COLO829 (cell line): Measurements from ENCODE around the gene DAGLA.

Source experiments
- DNase-seq: peaks from one replicate; pipeline ENCODE4 v3.0.0; 2012; ENCODE audit warnings: low spot score

The DAGLA gene

DNA sequence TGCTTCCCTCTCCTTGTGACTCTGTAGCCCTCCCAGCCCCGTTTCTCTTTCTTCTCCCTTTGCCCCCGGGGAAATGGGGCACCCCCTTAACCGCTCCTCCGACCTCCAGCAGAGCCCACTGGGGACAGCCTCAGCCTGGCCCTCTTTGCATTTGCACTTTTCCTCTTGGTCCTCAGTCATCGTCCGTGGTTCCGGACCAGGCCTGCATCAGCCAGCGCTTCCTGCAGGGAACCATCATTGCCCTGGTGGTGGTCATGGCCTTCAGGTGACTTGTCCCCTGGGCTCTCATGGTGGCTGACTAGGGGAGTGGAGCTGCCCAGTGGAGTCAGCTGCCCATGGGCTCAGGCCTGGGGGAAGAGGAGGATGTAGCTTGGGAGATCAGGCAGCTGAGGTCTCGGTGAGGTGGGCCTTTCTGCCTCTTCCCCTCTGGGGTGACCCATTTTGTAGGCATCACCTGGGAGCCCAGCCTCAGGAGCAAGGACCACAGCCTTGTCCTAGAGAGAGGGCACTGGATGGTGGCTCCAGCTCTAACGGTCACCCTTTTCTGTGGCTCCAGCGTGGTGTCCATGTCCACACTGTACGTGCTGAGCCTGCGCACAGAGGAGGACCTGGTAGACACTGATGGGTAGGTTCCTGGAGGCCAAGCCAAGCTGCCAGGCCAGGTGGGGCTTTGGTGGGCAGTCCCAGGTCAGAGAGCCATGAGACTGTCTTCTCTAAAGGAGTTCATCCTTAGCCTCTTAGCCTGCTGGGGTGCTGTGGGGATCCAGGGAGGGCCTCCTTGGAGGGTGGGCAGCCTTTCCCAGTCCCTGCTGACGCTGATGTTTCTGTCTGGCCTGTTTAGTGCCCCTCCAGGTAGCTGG is 99.7 kb downstream of the DAGLA start:
- no peak for DNase-seq

DNA sequence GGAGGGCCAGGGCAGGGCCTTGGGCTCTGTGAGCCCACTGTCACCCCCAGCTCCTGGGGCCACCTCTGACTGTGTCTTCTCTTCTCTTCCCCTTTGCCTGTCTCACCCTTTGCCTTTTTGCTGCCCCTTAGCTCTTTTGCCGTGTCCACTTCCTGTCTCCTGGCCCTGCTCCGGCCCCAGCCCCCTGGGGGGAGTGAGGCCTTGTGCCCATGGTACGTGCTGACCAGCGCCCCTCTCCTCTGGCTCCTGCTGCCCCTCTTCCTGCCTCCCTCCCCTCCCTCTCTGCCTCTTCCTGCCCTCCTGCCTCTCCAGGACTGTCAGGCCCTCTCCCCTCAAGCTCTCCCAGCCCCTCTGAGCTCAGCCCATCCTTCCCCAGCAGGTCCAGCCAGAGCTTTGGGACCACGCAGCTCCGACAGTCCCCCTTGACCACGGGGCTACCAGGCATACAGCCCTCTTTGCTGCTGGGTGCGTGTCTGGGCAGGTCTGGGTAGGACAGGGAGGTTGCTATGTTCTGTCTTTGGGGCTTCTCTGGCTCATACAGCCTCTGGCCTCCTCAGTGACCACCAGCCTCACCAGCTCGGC is 100.5 kb downstream of the DAGLA start:
- no peak for DNase-seq

DNA sequence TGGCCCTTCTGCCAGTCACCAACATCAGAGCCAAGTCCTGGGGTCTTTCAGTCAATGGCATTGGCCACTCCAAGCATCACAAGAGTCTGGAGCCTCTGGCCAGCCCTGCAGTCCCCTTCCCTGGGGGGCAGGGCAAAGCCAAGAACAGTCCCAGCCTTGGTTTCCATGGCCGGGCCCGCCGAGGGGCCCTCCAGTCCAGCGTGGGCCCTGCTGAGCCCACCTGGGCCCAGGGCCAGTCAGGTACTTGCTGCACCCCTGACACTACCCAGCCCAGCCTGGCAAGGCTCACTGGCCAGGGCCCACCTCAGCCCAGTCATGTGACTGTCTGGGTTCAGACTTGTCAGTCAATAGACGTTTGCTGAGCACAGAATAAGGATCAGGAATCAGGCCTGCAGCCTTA is 101.4 kb downstream of the DAGLA start:
- DNase-seq: no peak

GRCh38 chr11:61782299-61782698 is 102.1 kb downstream of the DAGLA start:
- no peak for DNase-seq

- no peak for DNase-seq
These were observed 102.7 kb downstream of the DAGLA start for GRCh38 chr11:61782841-61783240.

DNA sequence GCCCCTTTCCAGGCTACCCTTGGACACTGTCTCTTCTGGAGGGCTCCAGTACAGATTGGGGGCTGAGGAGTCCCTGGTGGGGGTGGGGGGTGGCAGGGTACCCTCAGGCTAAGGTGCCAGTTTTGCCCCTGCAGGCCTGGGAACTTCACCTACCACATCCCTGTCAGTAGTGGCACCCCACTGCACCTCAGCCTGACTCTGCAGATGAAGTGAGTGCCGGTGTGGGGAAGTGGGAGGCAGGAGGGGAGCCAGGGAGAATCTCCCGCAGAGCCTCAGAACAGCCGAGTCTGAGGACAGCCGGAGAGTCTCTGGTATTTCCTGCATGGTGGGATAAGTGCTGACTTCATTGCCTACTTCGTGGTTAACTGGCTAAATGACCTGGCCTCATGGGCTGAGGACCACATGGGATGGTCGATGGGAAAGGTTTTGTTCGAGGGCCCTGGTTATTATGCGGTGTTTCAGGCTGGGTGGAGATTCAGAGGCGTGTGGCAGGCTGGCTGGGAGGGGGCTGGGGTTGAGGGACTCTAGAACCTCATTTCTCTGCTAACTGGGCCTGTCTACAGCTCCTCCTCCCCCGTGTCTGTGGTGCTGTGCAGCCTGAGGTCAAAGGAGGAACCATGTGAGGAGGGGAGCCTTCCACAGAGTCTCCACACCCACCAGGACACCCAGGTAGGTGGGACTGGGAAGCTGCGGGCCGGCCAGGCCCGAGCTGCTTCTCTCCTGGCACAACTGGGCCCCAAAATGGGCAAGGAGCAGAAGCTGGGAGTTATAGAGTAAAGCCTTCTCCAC is 103.7 kb downstream of the DAGLA start:
- DNase-seq: no peak

GRCh38 chr11:61784506-61784805 is 104.3 kb downstream of the DAGLA start:
- no peak for DNase-seq

- DNase-seq: no peak
These were observed 105.7 kb downstream of the DAGLA start for GRCh38 chr11:61785837-61786402.

GRCh38 chr11:61787928-61788491 is 107.8 kb downstream of the DAGLA start:
- peak; percentile 50 for DNase-seq

DNA sequence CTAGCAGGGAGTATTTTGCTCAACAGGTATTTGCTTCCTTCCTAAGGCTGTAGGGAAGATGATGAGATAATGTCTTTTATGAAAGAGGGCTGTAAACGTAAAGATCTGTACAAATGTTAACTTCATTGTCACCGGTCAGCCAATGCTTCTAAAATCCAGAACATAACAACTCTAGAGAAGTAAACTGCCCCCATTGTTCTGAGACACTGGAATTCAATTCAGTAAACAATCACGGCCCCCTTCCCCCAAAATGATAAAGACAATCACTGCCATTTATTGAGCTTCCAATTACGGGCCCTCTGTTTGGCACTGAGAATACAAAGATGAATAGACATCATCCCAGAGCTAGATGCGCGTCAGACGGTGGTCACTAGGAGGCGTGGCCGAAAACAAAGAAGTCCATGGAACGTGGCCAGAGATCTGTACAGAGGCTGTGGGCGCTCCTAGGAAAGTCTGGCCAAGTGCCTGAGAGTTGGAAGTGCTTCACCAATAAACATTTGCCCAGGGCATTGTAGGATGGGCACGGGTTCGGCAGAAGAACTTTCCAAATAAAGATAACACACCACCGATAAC is 111.6 kb downstream of the DAGLA start:
- peak; percentile 94 for DNase-seq

GRCh38 chr11:61792310-61793082 is 112.3 kb downstream of the DAGLA start, which contains the start of the genes FEN1 and TMEM258:
TSS of gene FEN1 (plus strand) at chr11:61792911. CDS start at chr11:61795362, 2,451 bp downstream.
TSS of gene TMEM258 (minus strand) at chr11:61792599. CDS start at chr11:61792558, 41 bp downstream.
- peak; percentile 89 for DNase-seq

- DNase-seq: no peak
These were observed 113.1 kb downstream of the DAGLA start for GRCh38 chr11:61793083-61793828.

DNA sequence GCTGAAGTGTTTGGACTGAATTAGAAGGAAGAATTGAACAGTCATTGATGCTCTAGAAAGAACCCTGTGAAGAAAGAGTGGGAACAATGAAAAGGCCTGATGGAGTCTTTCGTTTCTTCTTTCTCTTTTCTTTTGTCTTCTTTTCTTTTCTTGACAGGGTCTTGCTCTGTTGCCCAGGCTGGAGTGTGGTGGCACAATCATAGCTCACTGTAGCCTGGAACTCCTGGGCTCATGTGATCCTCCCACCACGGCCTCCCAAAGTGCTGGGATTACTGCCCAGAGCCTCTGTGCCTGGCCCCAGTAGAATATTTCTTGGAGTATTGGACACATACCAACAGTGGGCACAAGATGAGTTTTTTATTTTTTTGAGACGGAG is 113.6 kb downstream of the DAGLA start:
- DNase-seq: no peak

DNA sequence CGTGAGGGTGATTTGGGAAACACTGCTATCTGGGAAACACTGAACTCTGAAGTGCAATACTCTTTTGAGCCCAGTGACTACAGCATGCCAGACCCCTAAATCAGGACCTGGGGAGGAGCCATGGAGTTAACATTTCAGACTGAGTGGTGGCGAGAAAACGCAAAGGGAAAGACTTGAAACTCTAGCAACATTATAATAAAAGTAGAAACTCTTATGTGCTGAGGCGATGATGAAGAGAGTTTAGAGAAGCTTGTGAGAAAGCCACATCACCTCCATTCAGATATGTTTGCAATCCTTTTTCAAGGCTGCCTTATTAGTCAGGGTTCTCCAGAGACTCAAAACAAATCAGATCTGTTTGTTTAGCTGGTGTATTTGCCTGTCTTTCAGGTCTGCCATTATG is 114.4 kb downstream of the DAGLA start:
- no peak for DNase-seq

DNA sequence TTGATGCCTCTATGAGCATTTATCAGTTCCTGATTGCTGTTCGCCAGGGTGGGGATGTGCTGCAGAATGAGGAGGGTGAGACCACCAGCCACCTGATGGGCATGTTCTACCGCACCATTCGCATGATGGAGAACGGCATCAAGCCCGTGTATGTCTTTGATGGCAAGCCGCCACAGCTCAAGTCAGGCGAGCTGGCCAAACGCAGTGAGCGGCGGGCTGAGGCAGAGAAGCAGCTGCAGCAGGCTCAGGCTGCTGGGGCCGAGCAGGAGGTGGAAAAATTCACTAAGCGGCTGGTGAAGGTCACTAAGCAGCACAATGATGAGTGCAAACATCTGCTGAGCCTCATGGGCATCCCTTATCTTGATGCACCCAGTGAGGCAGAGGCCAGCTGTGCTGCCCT is 115.3 kb downstream of the DAGLA start:
- DNase-seq: no peak

- no peak for DNase-seq
These were observed 115.8 kb downstream of the DAGLA start for GRCh38 chr11:61795876-61796526.
